OCI-LY1 (cell line): ENCODE measurements around the gene PDPN.

ENCODE experiments used
- H2AFZ ChIP-seq: fragments of 200-600 bp; sonication (generic), shearing (Covaris generic); 2 replicates; pipeline ENCODE4 v1.6.0; 2014; ENCODE audit warnings: antibody characterized with exemption, mild to moderate bottlenecking, low read length
- H3F3A ChIP-seq: fragments of 200-600 bp; sonication (generic), shearing (Covaris generic); 2 replicates; pipeline ENCODE4 v1.6.0; 2014; ENCODE audit warnings: mild to moderate bottlenecking, antibody characterized with exemption, low read length, moderate library complexity; ENCODE audit not compliant: insufficient read depth
- H3K27ac ChIP-seq: fragments of 200-600 bp; sonication (generic); 2 replicates; pipeline ENCODE4 v1.5.1; 2014; ENCODE audit warnings: low read length, mixed run types, mild to moderate bottlenecking, low read depth; ENCODE audit not compliant: poor library complexity, severe bottlenecking
- H3K27me3 ChIP-seq: fragments of 200-600 bp; sonication (generic); 2 replicates; pipeline ENCODE4 v1.6.0; 2014; ENCODE audit warnings: antibody characterized with exemption, mild to moderate bottlenecking, low read length, moderate library complexity; ENCODE audit not compliant: insufficient read depth
- H3K36me3 ChIP-seq: fragments of 200-600 bp; sonication (generic); 2 replicates; pipeline ENCODE4 v1.6.1; 2014; ENCODE audit warnings: mild to moderate bottlenecking, antibody characterized with exemption, low read length, moderate library complexity, mixed read lengths; ENCODE audit not compliant: insufficient read depth
- H3K4me1 ChIP-seq: fragments of 200-600 bp; sonication (generic); 2 replicates; pipeline ENCODE4 v1.5.1; 2014; ENCODE audit warnings: mild to moderate bottlenecking, low read length, moderate library complexity; ENCODE audit not compliant: insufficient read depth, severe bottlenecking
- H3K4me2 ChIP-seq: fragments of 200-600 bp; sonication (generic), shearing (Covaris generic); 2 replicates; pipeline ENCODE4 v1.6.1; 2014; ENCODE audit warnings: low read length
- H3K4me3 ChIP-seq: fragments of 200-600 bp; sonication (generic); 2 replicates; pipeline ENCODE4 v1.5.1; 2014; ENCODE audit warnings: low read length, low read depth, mild to moderate bottlenecking, mixed read lengths; ENCODE audit not compliant: poor library complexity, severe bottlenecking
- H3K79me2 ChIP-seq: fragments of 200-600 bp; shearing (Covaris generic); 2 replicates; pipeline ENCODE4 v1.6.1; 2016; ENCODE audit warnings: mixed run types, low read length, mixed read lengths; ENCODE audit not compliant: insufficient read depth
- H3K9ac ChIP-seq: fragments of 200-600 bp; sonication (generic), shearing (Covaris generic); 2 replicates; pipeline ENCODE4 v1.6.1; 2014; ENCODE audit warnings: mild to moderate bottlenecking, low read length, mixed read lengths
- H3K9me2 ChIP-seq: fragments of 200-600 bp; sonication (generic), shearing (Covaris generic); 2 replicates; pipeline ENCODE4 v1.6.1; 2014; ENCODE audit warnings: low read depth, mild to moderate bottlenecking, low read length, mixed read lengths
- H3K9me3 ChIP-seq: fragments of 200-600 bp; shearing (Covaris generic); 2 replicates; pipeline ENCODE4 v1.6.1; 2014; ENCODE audit warnings: low read length, mixed read lengths
- H4K20me1 ChIP-seq: fragments of 200-600 bp; sonication (generic), shearing (Covaris generic); 2 replicates; pipeline ENCODE4 v1.6.0; 2016; ENCODE audit warnings: mild to moderate bottlenecking, low read length; ENCODE audit not compliant: insufficient read depth
- CTCF ChIP-seq: fragments of 200-600 bp; sonication (generic), shearing (Covaris generic); IDR thresholded peaks from 2 replicates; pipeline ENCODE4 v1.5.1; 2017; ENCODE audit warnings: mild to moderate bottlenecking, antibody characterized with exemption, low read length, moderate library complexity, mixed read lengths
- EZH2 ChIP-seq: fragments of 200-600 bp; sonication (generic), shearing (Covaris generic); IDR thresholded peaks from 2 replicates; pipeline ENCODE4 v1.8.0; 2017; ENCODE audit warnings: borderline replicate concordance, mixed run types, mild to moderate bottlenecking, antibody characterized with exemption, low read length, moderate library complexity, mixed read lengths

PDPN gene

GRCh38 chr1:13616234-13616633, 32.6 kb downstream of the PDPN start:
- H3K36me3 ChIP-seq, result no peaks in the 10 kb centered on the region
- H2AFZ ChIP-seq, result no peak overlapping the region
- H3K4me2 ChIP-seq, result no peak overlapping the region
- H3F3A ChIP-seq, result no peaks in the 10 kb centered on the region
- H3K27me3 ChIP-seq, result peaks cover 5% of the 10 kb centered on the region; the same call in 1 of the 2 replicates
- no peaks in the 10 kb centered on the region for H3K4me1 ChIP-seq
- H3K9me3 ChIP-seq, result no peaks in the 10 kb centered on the region
- no peaks in the 10 kb centered on the region for H4K20me1 ChIP-seq
- no peak overlapping the region for H3K27ac ChIP-seq
- no peaks in the 10 kb centered on the region for H3K79me2 ChIP-seq
- no peak overlapping the region for H3K9ac ChIP-seq
- no peak overlapping the region for H3K4me3 ChIP-seq
- no peaks in the 10 kb centered on the region for H3K9me2 ChIP-seq
- TF ChIP-seq EZH2 (no peak), CTCF (no peak)

- Histone ChIP-seq H3K4me1 (no peaks in the 10 kb centered on the region), H3K9me3 (no peaks in the 10 kb centered on the region), H3K27me3 (peaks cover 5% of the 10 kb centered on the region; the same call in 1 of the 2 replicates), H3K79me2 (no peaks in the 10 kb centered on the region), H4K20me1 (no peaks in the 10 kb centered on the region), H3F3A (no peaks in the 10 kb centered on the region), H3K9me2 (no peaks in the 10 kb centered on the region), H3K36me3 (no peaks in the 10 kb centered on the region), H3K4me3 (no peak overlapping the region), H2AFZ (no peak overlapping the region), H3K4me2 (no peak overlapping the region), H3K27ac (no peak overlapping the region), H3K9ac (no peak overlapping the region)
- TF ChIP-seq EZH2, result no peak
These were observed 33.5 kb downstream of the PDPN start for GRCh38 chr1:13617108-13617507.

GRCh38 chr1:13617773-13618172, 34.1 kb downstream of the PDPN start:
- Histone ChIP-seq H3K4me2 (no peak overlapping the region), H3K9ac (no peak overlapping the region), H3K27me3 (peaks cover 5% of the 10 kb centered on the region; the same call in 1 of the 2 replicates), H3K4me3 (no peak overlapping the region), H3K4me1 (no peaks in the 10 kb centered on the region), H4K20me1 (no peaks in the 10 kb centered on the region), H3K79me2 (no peaks in the 10 kb centered on the region), H3K9me2 (no peaks in the 10 kb centered on the region), H3K27ac (no peak overlapping the region), H3K9me3 (no peaks in the 10 kb centered on the region), H3K36me3 (no peaks in the 10 kb centered on the region), H2AFZ (no peak overlapping the region), H3F3A (no peaks in the 10 kb centered on the region)
- TF ChIP-seq EZH2, result no peak
- no peak for TF ChIP-seq CTCF

GRCh38 chr1:13618483-13618882, 34.9 kb downstream of the PDPN start:
- Histone ChIP-seq H3K4me3 (no peak overlapping the region), H4K20me1 (no peaks in the 10 kb centered on the region)
- TF ChIP-seq EZH2, result no peak
- no peak for TF ChIP-seq CTCF

More at GRCh38 chr1:13618483-13618882, 34.9 kb downstream of the PDPN start:
- H3K4me2 ChIP-seq, result no peak overlapping the region
- no peaks in the 10 kb centered on the region for H3K79me2 ChIP-seq
- no peaks in the 10 kb centered on the region for H3K9me3 ChIP-seq
- H3K4me1 ChIP-seq, result no peaks in the 10 kb centered on the region
- peaks cover 5% of the 10 kb centered on the region for H3K27me3 ChIP-seq
- no peaks in the 10 kb centered on the region for H3K9me2 ChIP-seq
- H3K9ac ChIP-seq, result no peak overlapping the region
- H3K27ac ChIP-seq, result no peak overlapping the region
- no peaks in the 10 kb centered on the region for H3F3A ChIP-seq
- no peak overlapping the region for H2AFZ ChIP-seq
- H3K36me3 ChIP-seq, result no peaks in the 10 kb centered on the region
